ENCODE data around the gene CHN1.

CHN1 gene

GRCh38 chr2:174877751-174878150 is 127.4 kb downstream of the CHN1 start:
- no peaks in the 10 kb centered on the region for H3K9me3 ChIP-seq (ENCODE audit: control insufficient read depth, low read length)
- no peak overlapping the region for H3K27ac ChIP-seq (ENCODE audit: insufficient read depth, low read depth, low read length, poor library complexity, severe bottlenecking)
- peaks cover 20% of the 10 kb centered on the region for H3K4me1 ChIP-seq (ENCODE audit: control insufficient read depth, insufficient read depth, low read length)
- no peak overlapping the region for H3K4me3 ChIP-seq (ENCODE audit: insufficient read depth, low read depth, low read length)
- no peaks in the 10 kb centered on the region for H3K36me3 ChIP-seq (ENCODE audit: control insufficient read depth, insufficient read depth, low read length)
- H3K27me3 ChIP-seq (ENCODE audit: control insufficient read depth, insufficient read depth, low read length, poor library complexity, severe bottlenecking): no peaks in the 10 kb centered on the region
- WGBS, 2 experiments: 89 to 95% methylated on average over 5 of the region's 5 CpGs

- Histone ChIP-seq H3K4me1 (ENCODE audit: control insufficient read depth, insufficient read depth, low read length) (peaks cover 16% of the 10 kb centered on the region), H3K27ac (ENCODE audit: insufficient read depth, low read depth, low read length, poor library complexity, severe bottlenecking) (no peak overlapping the region), H3K36me3 (ENCODE audit: control insufficient read depth, insufficient read depth, low read length) (no peaks in the 10 kb centered on the region), H3K4me3 (ENCODE audit: insufficient read depth, low read depth, low read length) (no peak overlapping the region), H3K9me3 (ENCODE audit: control insufficient read depth, low read length) (no peaks in the 10 kb centered on the region), H3K27me3 (ENCODE audit: control insufficient read depth, insufficient read depth, low read length, poor library complexity, severe bottlenecking) (no peaks in the 10 kb centered on the region)
- 100% methylated on average over 1 of the region's 1 CpG; no CpG with 5 or more reads in 1 of the 2 experiments for WGBS, 2 experiments
Measured at GRCh38 chr2:174877301-174877700, 127.9 kb downstream of the CHN1 start.

- H3K27ac ChIP-seq (ENCODE audit: insufficient read depth, low read depth, low read length, poor library complexity, severe bottlenecking): no peak overlapping the region
- no CpG with 5 or more reads among the region's 1 CpG for WGBS, 2 experiments
- H3K9me3 ChIP-seq (ENCODE audit: control insufficient read depth, low read length): no peaks in the 10 kb centered on the region
- H3K36me3 ChIP-seq (ENCODE audit: control insufficient read depth, insufficient read depth, low read length): no peaks in the 10 kb centered on the region
- no peaks in the 10 kb centered on the region for H3K27me3 ChIP-seq (ENCODE audit: control insufficient read depth, insufficient read depth, low read length, poor library complexity, severe bottlenecking)
- H3K4me1 ChIP-seq (ENCODE audit: control insufficient read depth, insufficient read depth, low read length): peaks cover 2% of the 10 kb centered on the region
- H3K4me3 ChIP-seq (ENCODE audit: insufficient read depth, low read depth, low read length): no peak overlapping the region
Measured at GRCh38 chr2:174874085-174874484, 131.1 kb downstream of the CHN1 start.

- H3K4me1 ChIP-seq (ENCODE audit: control insufficient read depth, insufficient read depth, low read length): peaks cover 2% of the 10 kb centered on the region
- H3K27ac ChIP-seq (ENCODE audit: insufficient read depth, low read depth, low read length, poor library complexity, severe bottlenecking): no peak overlapping the region
- no peaks in the 10 kb centered on the region for H3K9me3 ChIP-seq (ENCODE audit: control insufficient read depth, low read length)
- H3K4me3 ChIP-seq (ENCODE audit: insufficient read depth, low read depth, low read length): no peak overlapping the region
- no peaks in the 10 kb centered on the region for H3K27me3 ChIP-seq (ENCODE audit: control insufficient read depth, insufficient read depth, low read length, poor library complexity, severe bottlenecking)
- H3K36me3 ChIP-seq (ENCODE audit: control insufficient read depth, insufficient read depth, low read length): no peaks in the 10 kb centered on the region
Measured at GRCh38 chr2:174873471-174873870, 131.7 kb downstream of the CHN1 start.

GRCh38 chr2:174870787-174871186 is 134.4 kb downstream of the CHN1 start:
- WGBS, 2 experiments: 100% methylated on average over 1 of the region's 1 CpG; no CpG with 5 or more reads in 1 of the 2 experiments
- H3K36me3 ChIP-seq (ENCODE audit: control insufficient read depth, insufficient read depth, low read length): no peaks in the 10 kb centered on the region

GRCh38 chr2:174868878-174869277 is 136.3 kb downstream of the CHN1 start:
- no peaks in the 10 kb centered on the region for H3K36me3 ChIP-seq (ENCODE audit: control insufficient read depth, insufficient read depth, low read length)

More at GRCh38 chr2:174870787-174871186, 134.4 kb downstream of the CHN1 start:
- Histone ChIP-seq H3K4me1 (ENCODE audit: control insufficient read depth, insufficient read depth, low read length) (peaks cover 2% of the 10 kb centered on the region), H3K9me3 (ENCODE audit: control insufficient read depth, low read length) (no peaks in the 10 kb centered on the region), H3K27me3 (ENCODE audit: control insufficient read depth, insufficient read depth, low read length, poor library complexity, severe bottlenecking) (no peaks in the 10 kb centered on the region), H3K4me3 (ENCODE audit: insufficient read depth, low read depth, low read length) (no peak overlapping the region), H3K27ac (ENCODE audit: insufficient read depth, low read depth, low read length, poor library complexity, severe bottlenecking) (no peak overlapping the region)

GRCh38 chr2:174866421-174866820 is 138.8 kb downstream of the CHN1 start:
- no peaks in the 10 kb centered on the region for H3K27me3 ChIP-seq (ENCODE audit: control insufficient read depth, insufficient read depth, low read length, poor library complexity, severe bottlenecking)
- H3K27ac ChIP-seq (ENCODE audit: insufficient read depth, low read depth, low read length, poor library complexity, severe bottlenecking): no peak overlapping the region
- no peaks in the 10 kb centered on the region for H3K36me3 ChIP-seq (ENCODE audit: control insufficient read depth, insufficient read depth, low read length)
- no peaks in the 10 kb centered on the region for H3K4me1 ChIP-seq (ENCODE audit: control insufficient read depth, insufficient read depth, low read length)
- H3K4me3 ChIP-seq (ENCODE audit: insufficient read depth, low read depth, low read length): no peak overlapping the region
- no peaks in the 10 kb centered on the region for H3K9me3 ChIP-seq (ENCODE audit: control insufficient read depth, low read length)

More at GRCh38 chr2:174868878-174869277, 136.3 kb downstream of the CHN1 start:
- WGBS, 2 experiments: 88 to 100% methylated on average over 1 of the region's 1 CpG
- no peaks in the 10 kb centered on the region for H3K9me3 ChIP-seq (ENCODE audit: control insufficient read depth, low read length)
- H3K4me1 ChIP-seq (ENCODE audit: control insufficient read depth, insufficient read depth, low read length): peaks cover 2% of the 10 kb centered on the region
- no peaks in the 10 kb centered on the region for H3K27me3 ChIP-seq (ENCODE audit: control insufficient read depth, insufficient read depth, low read length, poor library complexity, severe bottlenecking)
- H3K4me3 ChIP-seq (ENCODE audit: insufficient read depth, low read depth, low read length): no peak overlapping the region
- no peak overlapping the region for H3K27ac ChIP-seq (ENCODE audit: insufficient read depth, low read depth, low read length, poor library complexity, severe bottlenecking)

- 94 to 100% methylated on average over 1 of the region's 1 CpG for WGBS, 2 experiments
- H3K4me3 ChIP-seq (ENCODE audit: insufficient read depth, low read depth, low read length): no peak overlapping the region
- H3K27me3 ChIP-seq (ENCODE audit: control insufficient read depth, insufficient read depth, low read length, poor library complexity, severe bottlenecking): no peaks in the 10 kb centered on the region
- no peaks in the 10 kb centered on the region for H3K36me3 ChIP-seq (ENCODE audit: control insufficient read depth, insufficient read depth, low read length)
- H3K4me1 ChIP-seq (ENCODE audit: control insufficient read depth, insufficient read depth, low read length): no peaks in the 10 kb centered on the region
- no peaks in the 10 kb centered on the region for H3K9me3 ChIP-seq (ENCODE audit: control insufficient read depth, low read length)
- no peak overlapping the region for H3K27ac ChIP-seq (ENCODE audit: insufficient read depth, low read depth, low read length, poor library complexity, severe bottlenecking)
Measured at GRCh38 chr2:174863183-174863582, 142.0 kb downstream of the CHN1 start.

- Histone ChIP-seq H3K9me3 (ENCODE audit: control insufficient read depth, low read length) (no peaks in the 10 kb centered on the region), H3K27me3 (ENCODE audit: control insufficient read depth, insufficient read depth, low read length, poor library complexity, severe bottlenecking) (no peaks in the 10 kb centered on the region), H3K4me1 (ENCODE audit: control insufficient read depth, insufficient read depth, low read length) (no peaks in the 10 kb centered on the region), H3K36me3 (ENCODE audit: control insufficient read depth, insufficient read depth, low read length) (no peaks in the 10 kb centered on the region), H3K27ac (ENCODE audit: insufficient read depth, low read depth, low read length, poor library complexity, severe bottlenecking) (no peak overlapping the region), H3K4me3 (ENCODE audit: insufficient read depth, low read depth, low read length) (no peak overlapping the region)
- WGBS, 2 experiments: 94 to 100% methylated on average over 1 of the region's 1 CpG
Measured at GRCh38 chr2:174859563-174860169, 145.5 kb downstream of the CHN1 start.

- Histone ChIP-seq H3K4me1 (ENCODE audit: control insufficient read depth, insufficient read depth, low read length) (no peaks in the 10 kb centered on the region), H3K27me3 (ENCODE audit: control insufficient read depth, insufficient read depth, low read length, poor library complexity, severe bottlenecking) (no peaks in the 10 kb centered on the region), H3K36me3 (ENCODE audit: control insufficient read depth, insufficient read depth, low read length) (no peaks in the 10 kb centered on the region), H3K9me3 (ENCODE audit: control insufficient read depth, low read length) (no peaks in the 10 kb centered on the region), H3K4me3 (ENCODE audit: insufficient read depth, low read depth, low read length) (no peak overlapping the region), H3K27ac (ENCODE audit: insufficient read depth, low read depth, low read length, poor library complexity, severe bottlenecking) (no peak overlapping the region)
Measured at GRCh38 chr2:174858745-174859144, 146.4 kb downstream of the CHN1 start.

- no peaks in the 10 kb centered on the region for H3K27me3 ChIP-seq (ENCODE audit: control insufficient read depth, insufficient read depth, low read length, poor library complexity, severe bottlenecking)
- H3K27ac ChIP-seq (ENCODE audit: insufficient read depth, low read depth, low read length, poor library complexity, severe bottlenecking): no peak overlapping the region
- H3K9me3 ChIP-seq (ENCODE audit: control insufficient read depth, low read length): no peaks in the 10 kb centered on the region
- 87 to 91% methylated on average over 3 of the region's 3 CpGs for WGBS, 2 experiments
- no peaks in the 10 kb centered on the region for H3K36me3 ChIP-seq (ENCODE audit: control insufficient read depth, insufficient read depth, low read length)
- no peaks in the 10 kb centered on the region for H3K4me1 ChIP-seq (ENCODE audit: control insufficient read depth, insufficient read depth, low read length)
- H3K4me3 ChIP-seq (ENCODE audit: insufficient read depth, low read depth, low read length): no peak overlapping the region
Measured at GRCh38 chr2:174856447-174856846, 148.7 kb downstream of the CHN1 start.

Data from ectodermal cell (in vitro differentiated cells).